ENCODE results near the gene CERS6.

- no peak for TF ChIP-seq CTCF (conservative IDR thresholded peaks at IDR 0.05 in 1 of 2, IDR thresholded peaks at IDR 0.05 in 1 of 2; ENCODE audit: extremely low read depth in 1 of 2, insufficient read depth in 1 of 2, low read depth in 1 of 2, low read length in 2 of 2)
- no peak for TF ChIP-seq EZH2 (IDR thresholded peaks at IDR 0.05; ENCODE audit: borderline replicate concordance, low read length)
Observed at GRCh38 chr2:168459256-168459655, 3.2 kb downstream of the CERS6 start.

All from mammary epithelial cell (primary cell).